HepG2 (cell line): ENCODE measurements around the gene SMARCC1. TPM values are rescaled to one million over a fixed set of nuclear protein-coding genes. Genes with fewer than 3 reads are reported as not detected.

Source experiments
- ATAC-seq: fragments of 200-7000 bp; cut with Tn5 transposase; 3 replicates; pipeline ENCODE4 v1.9.1; 2020; ENCODE audit warnings: mild to moderate bottlenecking, moderate library complexity
- BruUV-seq: library from RNA; stranded (reverse); fragments of 400-500 nt; replicated peaks from 2 replicates; lab custom pipeline; 2021; lab: Mats Ljungman, UMichigan
- CTCF ChIA-PET: fragments of 300-600 bp; formaldehyde crosslinking; extraction: SDS; loops from one replicate; lab custom pipeline; 2021; ENCODE audit warnings: low total read pairs, inconsistent platforms, low intra/inter-chr PET ratio; lab: Yijun Ruan, JAX
- POLR2A ChIA-PET: fragments of 350-600 bp; sonication (Branson Sonifier 250); formaldehyde crosslinking; loops from one replicate; lab custom pipeline; 2020; ENCODE audit warnings: antibody characterized with exemption, inconsistent platforms; lab: Yijun Ruan, JAX
- DNase-seq: peaks from one replicate; pipeline ENCODE4 v3.0.0-alpha.2; 2015; ENCODE audit warnings: low spot score
- FAIRE-seq: peaks from 3 replicates; lab custom pipeline; 2011; peaks lifted over from hg19 to GRCh38; lab: Jason Lieb, UNC
- H2AFZ ChIP-seq: one replicate; pipeline ENCODE4 v1.6.1; 2011; ENCODE audit warnings: low read length, inconsistent platforms
- H3K27ac ChIP-seq: fragments of 300-600 bp; 3 replicates; pipeline ENCODE4 v1.8.0; 2011; ENCODE audit warnings: mixed run types, mild to moderate bottlenecking, mixed read lengths, low read length, inconsistent platforms; ENCODE audit not compliant: insufficient read depth; ENCODE audit errors: extremely low read length
- H3K27me3 ChIP-seq, 2 experiments: fragments of 200-600 bp in 1 of 2; 2 replicates in 1 of 2; 3 replicates in 1 of 2; pipeline versions ENCODE4 v1.6.0 to v1.8.0; 2011; ENCODE audit warnings: low read length in 2 of 2, mild to moderate bottlenecking in 2 of 2, moderate library complexity in 2 of 2, inconsistent platforms in 1 of 2; ENCODE audit not compliant: insufficient read depth in 2 of 2, control insufficient read depth in 1 of 2
- H3K36me3 ChIP-seq, 2 experiments: fragments of 200-600 bp in 1 of 2; replicated peaks in 1 of 2; 2 replicates in 1 of 2; 3 replicates in 1 of 2; pipeline versions ENCODE4 v1.5.1 to v1.8.0; 2011; ENCODE audit warnings: low read length in 2 of 2, inconsistent platforms in 1 of 2; ENCODE audit not compliant: insufficient read depth in 2 of 2, control insufficient read depth in 1 of 2
- H3K4me1 ChIP-seq: 2 replicates; pipeline ENCODE4 v1.5.1; 2012; ENCODE audit warnings: low read length, inconsistent platforms; ENCODE audit not compliant: insufficient read depth
- H3K4me2 ChIP-seq: 2 replicates; pipeline ENCODE4 v1.6.0; 2011; ENCODE audit warnings: low read depth, low read length, inconsistent platforms
- H3K4me3 ChIP-seq, 3 experiments: fragments of 200-600 bp in 1 of 3; sonication (generic), shearing (Covaris generic) in 1 of 3; replicated peaks in 1 of 3; 2 replicates each; pipeline ENCODE4 v1.5.1; 2011 to 2016; ENCODE audit warnings: low read length in 3 of 3, inconsistent platforms in 2 of 3, low read depth in 2 of 3, mild to moderate bottlenecking in 2 of 3, control low read depth in 1 of 3, mixed read lengths in 1 of 3; ENCODE audit not compliant: insufficient read depth in 1 of 3
- H3K79me2 ChIP-seq: one replicate; pipeline ENCODE4 v1.6.1; 2011; ENCODE audit warnings: low read length, inconsistent platforms; ENCODE audit not compliant: insufficient read depth
- H3K9ac ChIP-seq: 2 replicates; pipeline ENCODE4 v1.6.0; 2011; ENCODE audit warnings: mild to moderate bottlenecking, low read depth, low read length, inconsistent platforms; ENCODE audit not compliant: insufficient read depth
- H3K9me3 ChIP-seq: 2 replicates; pipeline ENCODE4 v1.5.1; 2012; ENCODE audit warnings: mild to moderate bottlenecking, low read length
- H4K20me1 ChIP-seq: 2 replicates; pipeline ENCODE4 v1.6.0; 2011; ENCODE audit warnings: inconsistent platforms, mild to moderate bottlenecking, low read length, moderate library complexity; ENCODE audit not compliant: insufficient read depth
- EED ChIP-seq: sonication (generic); formaldehyde crosslinking; IDR thresholded peaks from 2 replicates; pipeline ENCODE4 v1.5.0; 2020; ENCODE audit warnings: mild to moderate bottlenecking, missing genetic modification reagents
- HCFC1 ChIP-seq: fragments of 150-350 bp; IDR thresholded peaks from 2 replicates; pipeline ENCODE4 v1.6.1; 2014; ENCODE audit warnings: low read depth, low read length
- MLLT10 ChIP-seq: sonication (generic); formaldehyde crosslinking; IDR thresholded peaks from 2 replicates; pipeline ENCODE4 v1.4.0; 2020; ENCODE audit warnings: missing genetic modification reagents
- ZNF672 ChIP-seq: sonication (generic); formaldehyde crosslinking; IDR thresholded peaks from 2 replicates; pipeline ENCODE4 v1.8.1; 2022; ENCODE audit warnings: missing genetic modification reagents
- WGBS: methylation state at CpG from one replicate; pipeline ENCODE4 v1.1.6; 2017; ENCODE audit warnings: low lambda C conversion rate; 5-methylcytosine and 5-hydroxymethylcytosine counted together
- in situ Hi-C: cut with HindIII; loops from 2 replicates; pipeline ENCODE4 v1.10.0; 2017; ENCODE audit warnings: low pct_unique_long_range_greater_than_20kb; ENCODE audit not compliant: extremely low pct_ligation_motif_present
- intact Hi-C: fragments of 100-400 bp; cut with micrococcal nuclease; formaldehyde crosslinking; loops from one replicate; pipeline ENCODE4 v1.10.0; 2022; ENCODE audit not compliant: unreplicated experiment
- polyA plus RNA-seq, 8 experiments: library from polyadenylated mRNA; depleted of rRNA in 3 of 8; stranded (reverse) in 7 of 8; unstranded in 1 of 8; fragments of >200 nt; fragmentation: Illumina TruSeq in 4 of 8; extraction: Trizol in 4 of 8; gene quantifications; 2 replicates each; pipeline versions ENCODE4 v1.2.1 to v1.2.3, GENCODE V29; 2011 to 2016; ENCODE audit warnings: low read depth in 4 of 8, missing spikeins in 1 of 8, mixed read lengths in 1 of 8; ENCODE audit not compliant: insufficient read depth in 1 of 8
- total RNA-seq, 5 experiments: library from RNA; depleted of rRNA; stranded (reverse); fragments of >200 nt; fragmentation: Illumina TruSeq; extraction: Trizol; gene quantifications; 2 replicates each; pipeline ENCODE4 v1.2.3, GENCODE V29; 2016; ENCODE audit warnings: low read depth in 1 of 5

The SMARCC1 gene
- total and polyA plus RNA-seq, 2 of the 13 experiments (the other 11 are each of a cell fraction or from before 2014, with no cell fraction given): 47.9 to 58.4 TPM

DNA sequence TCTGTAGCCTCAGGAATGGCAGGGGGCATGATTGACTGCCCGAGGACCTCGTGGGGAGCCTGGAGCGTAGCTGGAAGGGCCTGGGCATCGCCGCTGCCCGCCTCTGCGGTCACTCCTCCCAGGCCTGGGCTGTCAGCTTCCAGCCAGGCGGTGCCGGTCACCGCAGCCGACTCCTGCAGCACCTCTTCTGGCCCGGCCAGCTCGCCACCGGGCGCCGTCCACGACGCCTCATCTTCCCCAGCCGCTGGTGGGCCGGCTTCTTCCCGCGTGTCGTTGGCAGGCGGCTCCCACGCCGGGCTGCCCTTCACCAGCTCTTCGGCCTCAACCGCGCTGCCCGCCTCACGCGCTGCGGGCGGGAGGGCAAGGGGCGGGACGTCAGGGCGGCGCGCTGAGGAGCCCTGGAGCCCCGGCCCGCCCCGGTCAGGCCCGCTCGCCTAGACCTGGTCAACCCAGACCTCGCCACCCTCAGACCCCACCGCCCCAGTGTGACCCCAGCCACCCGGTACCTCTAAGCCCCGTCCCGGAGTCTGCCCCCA, 204.0 kb downstream of the SMARCC1 start (continued):
- no peak for TF ChIP-seq MLLT10
- TF ChIP-seq, all 625 proteins: peak for 43

- Histone ChIP-seq H3K79me2 (no peaks in the 10 kb centered on the region), H3K36me3 (no peaks in the 10 kb centered on the region), H3K4me1 (peaks cover 7% of the 10 kb centered on the region; the same call in 1 of the 2 replicates), H3K4me3 (no peak overlapping the region), H3K9ac (no peak overlapping the region), H4K20me1 (peaks cover 6% of the 10 kb centered on the region; the same call in 1 of the 2 replicates), H3K27me3 (peaks cover 5 to 53% of the 10 kb centered on the region in 2 experiments), H3K4me2 (no peak overlapping the region), H3K9me3 (no peaks in the 10 kb centered on the region), H2AFZ (no peak overlapping the region), H3K27ac (no peak overlapping the region)
- ATAC-seq: no peak
- no peak for TF ChIP-seq EED
- TF ChIP-seq HCFC1: no peak
- no peak for TF ChIP-seq ZNF672
- POLR2A ChIA-PET: no interaction called here
- BruUV-seq: no TSS peak
- FAIRE-seq: no peak
- in situ Hi-C loops: no loop called here
- intact Hi-C loops: no loop called here
- CTCF ChIA-PET: no interaction called here
- DNase-seq: no peak
- 8% methylated on average over 8 of the region's 9 CpGs for whole genome bisulfite sequencing
These were observed 208.2 kb downstream of the SMARCC1 start for GRCh38 chr3:47573190-47574172.
